GM18519 (cell line): ENCODE measurements around the gene MBOAT7.
A peak's percentile ranks its signal among the peaks of the same experiment; 100 is the strongest.

Experiments
- ATAC-seq: cut with Tn5 transposase; IDR thresholded peaks from one replicate; pipeline ENCODE4 v1.9.1; 2021; ENCODE audit warnings: mild to moderate bottlenecking, moderate library complexity; ENCODE audit not compliant: unreplicated experiment, low FRiP score

Gene MBOAT7

GRCh38 chr19:54165222-54165621 lies 24.2 kb downstream of the MBOAT7 start:
- no peak for ATAC-seq

GRCh38 chr19:54164369-54165068 lies 24.9 kb downstream of the MBOAT7 start:
- no peak for ATAC-seq

GRCh38 chr19:54162884-54163283 lies 26.5 kb downstream of the MBOAT7 start:
- ATAC-seq: no peak

- ATAC-seq: no peak
Observed at GRCh38 chr19:54162241-54162805, 27.1 kb downstream of the MBOAT7 start.

GRCh38 chr19:54160854-54161253 lies 28.5 kb downstream of the MBOAT7 start:
- no peak for ATAC-seq

GRCh38 chr19:54160182-54160811 lies 29.1 kb downstream of the MBOAT7 start:
- no peak for ATAC-seq

GRCh38 chr19:54159352-54160181 lies 29.8 kb downstream of the MBOAT7 start, which contains the start of gene LENG1:
Gene LENG1, minus strand, starts transcription at chr19:54159721. Its CDS starts 26 bp downstream, at chr19:54159695.
- peak; percentile 88 for ATAC-seq

- ATAC-seq: no peak
Observed at GRCh38 chr19:54158812-54159351, 30.5 kb downstream of the MBOAT7 start.

GRCh38 chr19:54156953-54157352 lies 32.4 kb downstream of the MBOAT7 start:
- ATAC-seq: no peak

- no peak for ATAC-seq
Observed at GRCh38 chr19:54156490-54156889, 32.9 kb downstream of the MBOAT7 start.

- no peak for ATAC-seq
Observed at GRCh38 chr19:54155694-54156093, 33.7 kb downstream of the MBOAT7 start.

GRCh38 chr19:54154603-54155345 lies 34.6 kb downstream of the MBOAT7 start:
- ATAC-seq: no peak

GRCh38 chr19:54153731-54154326 lies 35.6 kb downstream of the MBOAT7 start:
- ATAC-seq: no peak

- no peak for ATAC-seq
Observed at GRCh38 chr19:54152878-54153524, 36.4 kb downstream of the MBOAT7 start.

- ATAC-seq: no peak
Observed at GRCh38 chr19:54152267-54152666, 37.1 kb downstream of the MBOAT7 start.

- ATAC-seq: no peak
Observed at GRCh38 chr19:54151362-54152035, 37.9 kb downstream of the MBOAT7 start.

GRCh38 chr19:54149021-54149812 lies 40.2 kb downstream of the MBOAT7 start:
- ATAC-seq: no peak

GRCh38 chr19:54148158-54148557 lies 41.2 kb downstream of the MBOAT7 start:
- no peak for ATAC-seq
